ENCODE results near the gene ACR. TPM values are rescaled to one million over a fixed set of nuclear protein-coding genes. Genes with fewer than 3 reads are reported as not detected.

Gene ACR
- total RNA-seq, 1 experiment from 2014 or later: not detected

- no peak for TF ChIP-seq EZH2 (IDR thresholded peaks at IDR 0.05; ENCODE audit: borderline replicate concordance, low read depth, low read length, poor library complexity, severe bottlenecking)
- TF ChIP-seq CTCF (conservative IDR thresholded peaks at IDR 0.05; ENCODE audit: low read depth, low read length): 0 out of 2 replicates have a peak, but pooled peaks have one; percentile 20
- Histone ChIP-seq H3K9me3 (ENCODE audit: low read depth, low read length, poor library complexity, severe bottlenecking) (no peaks in the 10 kb centered on the region), H3K27ac (ENCODE audit: low read depth, low read length, poor library complexity, severe bottlenecking) (no peak overlapping the region), H3K4me3 (ENCODE audit: low read depth, low read length, poor library complexity, severe bottlenecking) (no peak overlapping the region), H3K27me3 (replicated peaks; ENCODE audit: insufficient read depth, low read depth, low read length, poor library complexity) (no peaks in the 10 kb centered on the region), H3K36me3 (ENCODE audit: insufficient read depth, low read length, poor library complexity, severe bottlenecking) (no peaks in the 10 kb centered on the region), H3K4me1 (ENCODE audit: insufficient read depth, low read length, poor library complexity, severe bottlenecking) (peaks cover 1% of the 10 kb centered on the region)
- POLR2A ChIA-PET (ENCODE audit: low non-redundant PET): interaction anchor here (0.6 kb wide), 1 partner anchor 130 kb away, joined by 3 read pairs; no protein-coding TSS in a partner anchor
- BruUV-seq (replicated peaks): no TSS peak
- intact Hi-C loops (cut with micrococcal nuclease; ENCODE audit: unreplicated experiment): no loop called here
- DNase-seq (ENCODE audit: low spot score): no peak
- CTCF ChIA-PET: no interaction called here
Measured at GRCh38 chr22:50699756-50700386, 38.1 kb upstream of the ACR start.

GRCh38 chr22:50700387-50701075 lies 37.5 kb upstream of the ACR start:
- Histone ChIP-seq H3K9me3 (ENCODE audit: low read depth, low read length, poor library complexity, severe bottlenecking) (no peaks in the 10 kb centered on the region), H3K36me3 (ENCODE audit: insufficient read depth, low read length, poor library complexity, severe bottlenecking) (no peaks in the 10 kb centered on the region), H3K4me1 (ENCODE audit: insufficient read depth, low read length, poor library complexity, severe bottlenecking) (peaks cover 4% of the 10 kb centered on the region), H3K4me3 (ENCODE audit: low read depth, low read length, poor library complexity, severe bottlenecking) (no peak overlapping the region), H3K27me3 (replicated peaks; ENCODE audit: insufficient read depth, low read depth, low read length, poor library complexity) (no peaks in the 10 kb centered on the region), H3K27ac (ENCODE audit: low read depth, low read length, poor library complexity, severe bottlenecking) (no peak overlapping the region)
- TF ChIP-seq CTCF (conservative IDR thresholded peaks at IDR 0.05; ENCODE audit: low read depth, low read length): no peak
- no peak for TF ChIP-seq EZH2 (IDR thresholded peaks at IDR 0.05; ENCODE audit: borderline replicate concordance, low read depth, low read length, poor library complexity, severe bottlenecking)
- no TSS peak for BruUV-seq (replicated peaks)
- POLR2A ChIA-PET (ENCODE audit: low non-redundant PET): no interaction called here
- intact Hi-C loops (cut with micrococcal nuclease; ENCODE audit: unreplicated experiment): no loop called here
- no peak for DNase-seq (ENCODE audit: low spot score)
- CTCF ChIA-PET: no interaction called here

GRCh38 chr22:50701076-50701419 lies 37.0 kb upstream of the ACR start:
- Histone ChIP-seq H3K4me3 (ENCODE audit: low read depth, low read length, poor library complexity, severe bottlenecking) (no peak overlapping the region), H3K36me3 (ENCODE audit: insufficient read depth, low read length, poor library complexity, severe bottlenecking) (no peaks in the 10 kb centered on the region), H3K27me3 (replicated peaks; ENCODE audit: insufficient read depth, low read depth, low read length, poor library complexity) (no peaks in the 10 kb centered on the region), H3K4me1 (ENCODE audit: insufficient read depth, low read length, poor library complexity, severe bottlenecking) (peaks cover 4% of the 10 kb centered on the region), H3K27ac (ENCODE audit: low read depth, low read length, poor library complexity, severe bottlenecking) (no peak overlapping the region), H3K9me3 (ENCODE audit: low read depth, low read length, poor library complexity, severe bottlenecking) (no peaks in the 10 kb centered on the region)
- no peak for DNase-seq (ENCODE audit: low spot score)
- intact Hi-C loops (cut with micrococcal nuclease; ENCODE audit: unreplicated experiment): no loop called here
- BruUV-seq (replicated peaks): no TSS peak
- TF ChIP-seq EZH2 (IDR thresholded peaks at IDR 0.05; ENCODE audit: borderline replicate concordance, low read depth, low read length, poor library complexity, severe bottlenecking): no peak
- no peak for TF ChIP-seq CTCF (conservative IDR thresholded peaks at IDR 0.05; ENCODE audit: low read depth, low read length)
- ChIA-PET POLR2A (ENCODE audit: low non-redundant PET) (no interaction called here), CTCF (no interaction called here)
